PC-3 (cell line): ENCODE results near the gene APOM. TPM values are rescaled to one million over a fixed set of nuclear protein-coding genes. Genes with fewer than 3 reads are reported as not detected.

Experiments
- ATAC-seq: fragments of 200-7000 bp; cut with Tn5 transposase; 2 replicates; pipeline ENCODE4 v1.9.1; 2020; ENCODE audit warnings: mild to moderate bottlenecking, moderate library complexity
- BruUV-seq: library from RNA; stranded (reverse); fragments of 400-500 nt; replicated peaks from 2 replicates; lab custom pipeline; 2021; lab: Mats Ljungman, UMichigan
- CTCF ChIA-PET: fragments of 300-600 bp; sonication (Branson Sonifier 250); formaldehyde crosslinking; loops from one replicate; lab custom pipeline; 2022; ENCODE audit warnings: antibody characterized with exemption; lab: Charles Lee
- POLR2A ChIA-PET: fragments of 300-600 bp; sonication (Branson Sonifier 250); formaldehyde crosslinking; loops from one replicate; lab custom pipeline; 2022; ENCODE audit warnings: antibody characterized with exemption; ENCODE audit not compliant: unreplicated experiment; lab: Charles Lee
- DNase-seq: peaks from one replicate; pipeline ENCODE4 v3.0.0-alpha.2; 2015
- H2AFZ ChIP-seq: fragments of 300-600 bp; sonication (generic); 2 replicates; pipeline ENCODE4 v1.6.0; 2016; ENCODE audit warnings: antibody characterized with exemption, low read length
- H3F3A ChIP-seq: fragments of 300-600 bp; sonication (generic); one replicate; pipeline ENCODE4 v1.6.0; 2017; ENCODE audit warnings: antibody characterized with exemption, low read length, control low read depth, mild to moderate bottlenecking; ENCODE audit not compliant: unreplicated experiment
- H3K27ac ChIP-seq: fragments of 300-600 bp; sonication (generic); 2 replicates; pipeline ENCODE4 v1.5.1; 2016; ENCODE audit warnings: mild to moderate bottlenecking, low read length
- H3K27me3 ChIP-seq: fragments of 300-600 bp; sonication (generic); 2 replicates; pipeline ENCODE4 v1.6.1; 2016; ENCODE audit warnings: low read length, mixed read lengths
- H3K36me3 ChIP-seq: fragments of 300-600 bp; sonication (generic); 2 replicates; pipeline ENCODE4 v1.6.1; 2016; ENCODE audit warnings: low read depth, mixed run types, low read length, mixed read lengths
- H3K4me1 ChIP-seq: fragments of 300-600 bp; sonication (generic); 2 replicates; pipeline ENCODE4 v1.5.1; 2016; ENCODE audit warnings: low read length; ENCODE audit not compliant: insufficient read depth
- H3K4me2 ChIP-seq: fragments of 300-600 bp; sonication (generic); 2 replicates; pipeline ENCODE4 v1.6.0; 2016; ENCODE audit warnings: low read length
- H3K4me3 ChIP-seq: fragments of 300-600 bp; sonication (generic); 2 replicates; pipeline ENCODE4 v1.5.1; 2016; ENCODE audit warnings: mild to moderate bottlenecking, low read length, mixed read lengths
- H3K79me2 ChIP-seq: fragments of 300-600 bp; sonication (generic); 2 replicates; pipeline ENCODE4 v1.6.1; 2017; ENCODE audit warnings: low read length, mixed read lengths
- H3K9ac ChIP-seq: fragments of 300-600 bp; sonication (generic); 2 replicates; pipeline ENCODE4 v1.6.0; 2016; ENCODE audit warnings: mild to moderate bottlenecking, low read length
- H3K9me2 ChIP-seq: fragments of 300-600 bp; sonication (generic); replicated peaks from 2 replicates; pipeline ENCODE4 v1.6.1; 2016; ENCODE audit warnings: mixed run types, low read length, mixed read lengths
- H3K9me3 ChIP-seq: fragments of 300-600 bp; sonication (generic); 2 replicates; pipeline ENCODE4 v1.6.1; 2016; ENCODE audit warnings: low read length, mixed read lengths
- H4K20me1 ChIP-seq: fragments of 300-600 bp; sonication (generic); 2 replicates; pipeline ENCODE4 v1.6.1; 2016; ENCODE audit warnings: low read length, mixed read lengths
- EZH2 ChIP-seq: fragments of 300-600 bp; sonication (generic); IDR thresholded peaks from one replicate; pipeline ENCODE4 v1.6.1; 2017; ENCODE audit warnings: antibody characterized with exemption, mild to moderate bottlenecking, low read length; ENCODE audit not compliant: unreplicated experiment
- EZH2phosphoT487 ChIP-seq: fragments of 300-600 bp; sonication (generic); IDR thresholded peaks from 2 replicates; pipeline ENCODE4 v1.6.1; 2018; ENCODE audit warnings: mild to moderate bottlenecking, antibody characterized with exemption, low read length, borderline replicate concordance
- intact Hi-C: fragments of 100-400 bp; cut with micrococcal nuclease; formaldehyde crosslinking; loops from 2 replicates; pipeline ENCODE4 v1.9.0; 2023
- total RNA-seq: library from RNA; depleted of rRNA; stranded (reverse); fragments of >200 nt; gene quantifications from 2 replicates; pipeline ENCODE4 v1.2.3, GENCODE V29; 2014
- TF ChIP-seq, protein P1 (sequence below): fragments of 300-600 bp; sonication (generic); conservative IDR thresholded peaks from 2 replicates; pipeline ENCODE4 v1.5.1; 2017; ENCODE audit warnings: antibody characterized with exemption, low read depth, mild to moderate bottlenecking, low read length

APOM gene
- total RNA-seq, 1 experiment from 2014 or later: 2.2 TPM

- no peak for DNase-seq
- no peak for ATAC-seq
- Histone ChIP-seq H3K4me2 (peak overlapping the region; percentile 95), H4K20me1 (no peaks in the 10 kb centered on the region), H3K27me3 (no peaks in the 10 kb centered on the region), H3K9me3 (no peaks in the 10 kb centered on the region), H3K4me1 (peaks cover 10% of the 10 kb centered on the region), H3K36me3 (no peaks in the 10 kb centered on the region; the same call in 1 of the 2 replicates), H3K9ac (peak overlapping the region; percentile 86), H3K79me2 (peaks cover 25% of the 10 kb centered on the region), H3K4me3 (peak overlapping the region; percentile 85), H3K9me2 (no peaks in the 10 kb centered on the region), H2AFZ (peak overlapping the region; percentile 87), H3K27ac (peak overlapping the region; percentile 71; the same call in 1 of the 2 replicates), H3F3A (no peaks in the 10 kb centered on the region)
- ChIA-PET CTCF (no interaction called here), POLR2A (interaction anchor here (0.6 kb wide), 2 partner anchors 24 to 1089 kb away, joined by 5 to 21 read pairs; no protein-coding TSS in a partner anchor)
- TF ChIP-seq, protein P1, sequence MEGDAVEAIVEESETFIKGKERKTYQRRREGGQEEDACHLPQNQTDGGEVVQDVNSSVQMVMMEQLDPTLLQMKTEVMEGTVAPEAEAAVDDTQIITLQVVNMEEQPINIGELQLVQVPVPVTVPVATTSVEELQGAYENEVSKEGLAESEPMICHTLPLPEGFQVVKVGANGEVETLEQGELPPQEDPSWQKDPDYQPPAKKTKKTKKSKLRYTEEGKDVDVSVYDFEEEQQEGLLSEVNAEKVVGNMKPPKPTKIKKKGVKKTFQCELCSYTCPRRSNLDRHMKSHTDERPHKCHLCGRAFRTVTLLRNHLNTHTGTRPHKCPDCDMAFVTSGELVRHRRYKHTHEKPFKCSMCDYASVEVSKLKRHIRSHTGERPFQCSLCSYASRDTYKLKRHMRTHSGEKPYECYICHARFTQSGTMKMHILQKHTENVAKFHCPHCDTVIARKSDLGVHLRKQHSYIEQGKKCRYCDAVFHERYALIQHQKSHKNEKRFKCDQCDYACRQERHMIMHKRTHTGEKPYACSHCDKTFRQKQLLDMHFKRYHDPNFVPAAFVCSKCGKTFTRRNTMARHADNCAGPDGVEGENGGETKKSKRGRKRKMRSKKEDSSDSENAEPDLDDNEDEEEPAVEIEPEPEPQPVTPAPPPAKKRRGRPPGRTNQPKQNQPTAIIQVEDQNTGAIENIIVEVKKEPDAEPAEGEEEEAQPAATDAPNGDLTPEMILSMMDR: no peak
- TF ChIP-seq EZH2phosphoT487 (no peak), EZH2 (no peak)
- intact Hi-C loops: no loop called here
- no TSS peak for BruUV-seq
Measured at GRCh38 chr6:31701666-31702404, 46.1 kb downstream of the APOM start.

- H3K9ac ChIP-seq: peak overlapping the region; percentile 86
- no peaks in the 10 kb centered on the region for H3K36me3 ChIP-seq
- peaks cover 25% of the 10 kb centered on the region for H3K79me2 ChIP-seq
- no peaks in the 10 kb centered on the region for H3K27me3 ChIP-seq
- ATAC-seq (peak; percentile 23), DNase-seq (peak; percentile 8)
- no TSS peak for BruUV-seq
- peak overlapping the region; percentile 71 for H3K27ac ChIP-seq
- no peaks in the 10 kb centered on the region for H3F3A ChIP-seq
- H3K4me3 ChIP-seq: peak overlapping the region; percentile 85
- TF ChIP-seq EZH2: no peak
- no peak for TF ChIP-seq EZH2phosphoT487
- TF ChIP-seq, protein P1: no peak
- CTCF ChIA-PET: no interaction called here
- no peaks in the 10 kb centered on the region for H3K9me2 ChIP-seq
- peaks cover 10% of the 10 kb centered on the region for H3K4me1 ChIP-seq
- H3K4me2 ChIP-seq: peak overlapping the region; percentile 95
- no peaks in the 10 kb centered on the region for H3K9me3 ChIP-seq
- POLR2A ChIA-PET: interaction anchor here (0.6 kb wide), 1 partner anchor 23 kb away, joined by 21 read pairs; no protein-coding TSS in a partner anchor
- intact Hi-C loops: no loop called here
- H2AFZ ChIP-seq: peak overlapping the region; percentile 87
- H4K20me1 ChIP-seq: no peaks in the 10 kb centered on the region
Measured at GRCh38 chr6:31702405-31702818, 46.7 kb downstream of the APOM start.
